SU-DHL-6 (cell line): Measurements from ENCODE around the gene RNF166.

Experiments used
- CTCF ChIP-seq: fragments of 200-600 bp; sonication (generic); IDR thresholded peaks from one replicate; pipeline ENCODE4 v1.5.1; 2017; ENCODE audit warnings: antibody characterized with exemption, mild to moderate bottlenecking, low read length, moderate library complexity; ENCODE audit not compliant: insufficient read depth, poor library complexity, severe bottlenecking
- EZH2phosphoT487 ChIP-seq: fragments of 200-600 bp; sonication (generic), shearing (Covaris generic); conservative IDR thresholded peaks from 2 replicates; pipeline ENCODE4 v1.6.1; 2018; ENCODE audit warnings: mild to moderate bottlenecking, antibody characterized with exemption, low read length, moderate library complexity, mixed read lengths

GRCh38 chr16:88746506-88746905, 40.3 kb upstream of the RNF166 start:
- no peak for TF ChIP-seq CTCF
- TF ChIP-seq EZH2phosphoT487 = no peak
